GM18951 (cell line): ENCODE data around the gene GPR162.
"Not testable (repeated sequence)": the region's sequence is repeated elsewhere in the genome, so short reads cannot be mapped to it uniquely, and the experiment has no call there.

ENCODE experiments used
- POLR2A ChIP-seq: IDR thresholded peaks from 4 replicates; pipeline ENCODE4 v1.6.1; 2011; ENCODE audit warnings: mild to moderate bottlenecking; ENCODE audit not compliant: insufficient read length, insufficient read depth; ENCODE audit errors: extremely low read depth
- in situ Hi-C: fragments of 300-500 bp; cut with MboI; formaldehyde crosslinking; loops from one replicate; pipeline ENCODE4 v1.12.0; 2022; ENCODE audit warnings: low sequenced_read_pairs, mixed read lengths, inconsistent platforms; ENCODE audit not compliant: unreplicated experiment

Gene GPR162

GRCh38 chr12:6852651-6853354, 31.2 kb downstream of the GPR162 start:
- no peak for TF ChIP-seq POLR2A
- in situ Hi-C loops = no loop called here

GRCh38 chr12:6853626-6854025, 32.0 kb downstream of the GPR162 start:
- TF ChIP-seq POLR2A = no peak
- in situ Hi-C loops = no loop called here

- no peak for TF ChIP-seq POLR2A
These were observed 32.4 kb downstream of the GPR162 start for GRCh38 chr12:6854036-6854435.

GRCh38 chr12:6855322-6855721, 33.7 kb downstream of the GPR162 start:
- in situ Hi-C loops = no loop called here
- no peak for TF ChIP-seq POLR2A

More at GRCh38 chr12:6854036-6854435, 32.4 kb downstream of the GPR162 start:
- in situ Hi-C loops = no loop called here

- TF ChIP-seq POLR2A = no peak
- in situ Hi-C loops = no loop called here
These were observed 37.2 kb downstream of the GPR162 start for GRCh38 chr12:6858799-6859198.

- in situ Hi-C loops = no loop called here
These were observed 38.5 kb downstream of the GPR162 start for GRCh38 chr12:6860116-6860515.

GRCh38 chr12:6860942-6861341, 39.3 kb downstream of the GPR162 start:
- in situ Hi-C loops = no loop called here
- TF ChIP-seq POLR2A = no peak

More at GRCh38 chr12:6860116-6860515, 38.5 kb downstream of the GPR162 start:
- no peak for TF ChIP-seq POLR2A

- TF ChIP-seq POLR2A = no peak
- in situ Hi-C loops = no loop called here
These were observed 39.8 kb downstream of the GPR162 start for GRCh38 chr12:6861391-6861790.

GRCh38 chr12:6863033-6863432, 41.4 kb downstream of the GPR162 start:
- in situ Hi-C loops = no loop called here

GRCh38 chr12:6863586-6864321, 42.1 kb downstream of the GPR162 start:
- in situ Hi-C loops = no loop called here
- TF ChIP-seq POLR2A = no peak

More at GRCh38 chr12:6863033-6863432, 41.4 kb downstream of the GPR162 start:
- no peak for TF ChIP-seq POLR2A

GRCh38 chr12:6865307-6865706, 43.7 kb downstream of the GPR162 start:
- in situ Hi-C loops = not testable (repeated sequence)

- in situ Hi-C loops = no loop called here
- no peak for TF ChIP-seq POLR2A
These were observed 44.7 kb downstream of the GPR162 start for GRCh38 chr12:6866163-6866919.

GRCh38 chr12:6866920-6867412, 45.3 kb downstream of the GPR162 start:
- TF ChIP-seq POLR2A = no peak
- in situ Hi-C loops = no loop called here
